GM19351 (cell line): Measurements from ENCODE around the gene KYNU.
"Not testable (repeated sequence)": the region's sequence is repeated elsewhere in the genome, so short reads cannot be mapped to it uniquely, and the experiment has no call there.

ENCODE experiments used
- ATAC-seq: cut with Tn5 transposase; IDR thresholded peaks from one replicate; pipeline ENCODE4 v1.9.1; 2021; ENCODE audit warnings: mild to moderate bottlenecking, moderate library complexity; ENCODE audit not compliant: unreplicated experiment

Gene KYNU

GRCh38 chr2:142997231-142997630 lies 119.8 kb downstream of the KYNU start:
- no peak for ATAC-seq

GRCh38 chr2:143000599-143000998 lies 123.1 kb downstream of the KYNU start:
- no peak for ATAC-seq

GRCh38 chr2:143001501-143001900 lies 124.0 kb downstream of the KYNU start:
- ATAC-seq = no peak

- no peak for ATAC-seq
Measured at GRCh38 chr2:143015656-143016055, 138.2 kb downstream of the KYNU start.

- no peak for ATAC-seq
Measured at GRCh38 chr2:143026411-143027054, 149.1 kb downstream of the KYNU start.

GRCh38 chr2:143029141-143029540 lies 151.7 kb downstream of the KYNU start:
- ATAC-seq = no peak

GRCh38 chr2:143030127-143030526 lies 152.7 kb downstream of the KYNU start:
- no peak for ATAC-seq

- ATAC-seq = peak; percentile 87
Measured at GRCh38 chr2:143034292-143035074, 157.0 kb downstream of the KYNU start.

GRCh38 chr2:143051465-143051864 lies 174.0 kb downstream of the KYNU start:
- no peak for ATAC-seq

GRCh38 chr2:143053437-143053836 lies 176.0 kb downstream of the KYNU start:
- not testable (repeated sequence) for ATAC-seq

- no peak for ATAC-seq
Measured at GRCh38 chr2:143056550-143056949, 179.1 kb downstream of the KYNU start.

GRCh38 chr2:143058851-143059250 lies 181.4 kb downstream of the KYNU start:
- no peak for ATAC-seq

GRCh38 chr2:143063612-143064200 lies 186.2 kb downstream of the KYNU start:
- ATAC-seq = no peak

GRCh38 chr2:143068094-143068493 lies 190.6 kb downstream of the KYNU start:
- no peak for ATAC-seq

- ATAC-seq = no peak
Measured at GRCh38 chr2:143068509-143068908, 191.0 kb downstream of the KYNU start.

- ATAC-seq = no peak
Measured at GRCh38 chr2:143070704-143071103, 193.2 kb downstream of the KYNU start.

- ATAC-seq = no peak
Measured at GRCh38 chr2:143071185-143071876, 193.9 kb downstream of the KYNU start.

- not testable (repeated sequence) for ATAC-seq
Measured at GRCh38 chr2:143074913-143075312, 197.4 kb downstream of the KYNU start.

- no peak for ATAC-seq
Measured at GRCh38 chr2:143075711-143076110, 198.2 kb downstream of the KYNU start.

GRCh38 chr2:143078104-143078503 lies 200.6 kb downstream of the KYNU start:
- no peak for ATAC-seq

GRCh38 chr2:143081616-143082015 lies 204.2 kb downstream of the KYNU start:
- ATAC-seq = no peak
